ENCODE results near the gene WSCD2. TPM values are rescaled to one million over a fixed set of nuclear protein-coding genes. Genes with fewer than 3 reads are reported as not detected.

The WSCD2 gene
- total RNA-seq, 2 experiments from 2014 or later: not detected

- intact Hi-C loops (cut with micrococcal nuclease; ENCODE audit: unreplicated experiment): no loop called here
- Histone ChIP-seq H3K4me3 (ENCODE audit: low read depth, low read length, poor library complexity, severe bottlenecking) (no peak overlapping the region), H3K27ac (ENCODE audit: low read depth, low read length, poor library complexity, severe bottlenecking) (no peak overlapping the region), H3K9me3 (ENCODE audit: low read length) (no peaks in the 10 kb centered on the region), H3K9me2 (ENCODE audit: insufficient read depth, low read length) (no peaks in the 10 kb centered on the region), H2AFZ (ENCODE audit: low read length) (no peak overlapping the region), H4K20me1 (ENCODE audit: insufficient read depth, low read length) (no peaks in the 10 kb centered on the region), H3K36me3 (ENCODE audit: insufficient read depth, low read length) (no peaks in the 10 kb centered on the region), H3K4me2 (ENCODE audit: low read length) (no peak overlapping the region), H3K4me1 (ENCODE audit: insufficient read depth, low read length, poor library complexity, severe bottlenecking) (no peaks in the 10 kb centered on the region), H3K79me2 (ENCODE audit: insufficient read depth, low read depth, low read length) (no peaks in the 10 kb centered on the region)
- CTCF ChIA-PET (ENCODE audit: unreplicated experiment): no interaction called here
- POLR2A ChIA-PET: no interaction called here
- TF ChIP-seq EZH2phosphoT487 (IDR thresholded peaks at IDR 0.05; ENCODE audit: borderline replicate concordance, low read depth, low read length) (no peak), CTCF (conservative IDR thresholded peaks at IDR 0.05; ENCODE audit: low read length) (no peak)
- DNase-seq (ENCODE audit: low spot score): no peak
- no TSS peak for BruUV-seq (replicated peaks)
Observed at GRCh38 chr12:108146035-108146893, 17.2 kb downstream of the WSCD2 start.

- ChIA-PET POLR2A (no interaction called here), CTCF (ENCODE audit: unreplicated experiment) (no interaction called here)
- TF ChIP-seq CTCF (conservative IDR thresholded peaks at IDR 0.05; ENCODE audit: low read length) (no peak), EZH2phosphoT487 (IDR thresholded peaks at IDR 0.05; ENCODE audit: borderline replicate concordance, low read depth, low read length) (no peak)
- no TSS peak for BruUV-seq (replicated peaks)
- no peaks in the 10 kb centered on the region for H3K9me2 ChIP-seq (ENCODE audit: insufficient read depth, low read length)
- intact Hi-C loops (cut with micrococcal nuclease; ENCODE audit: unreplicated experiment): no loop called here
- DNase-seq (ENCODE audit: low spot score): no peak
- no peak overlapping the region for H2AFZ ChIP-seq (ENCODE audit: low read length)
- no peaks in the 10 kb centered on the region for H3K36me3 ChIP-seq (ENCODE audit: insufficient read depth, low read length)
- H3K27ac ChIP-seq (ENCODE audit: low read depth, low read length, poor library complexity, severe bottlenecking): no peak overlapping the region
- no peak overlapping the region for H3K4me2 ChIP-seq (ENCODE audit: low read length)
- H3K9me3 ChIP-seq (ENCODE audit: low read length): no peaks in the 10 kb centered on the region
- H4K20me1 ChIP-seq (ENCODE audit: insufficient read depth, low read length): no peaks in the 10 kb centered on the region
- H3K4me3 ChIP-seq (ENCODE audit: low read depth, low read length, poor library complexity, severe bottlenecking): no peak overlapping the region
- H3K4me1 ChIP-seq (ENCODE audit: insufficient read depth, low read length, poor library complexity, severe bottlenecking): no peaks in the 10 kb centered on the region
- no peaks in the 10 kb centered on the region for H3K79me2 ChIP-seq (ENCODE audit: insufficient read depth, low read depth, low read length)
Observed at GRCh38 chr12:108147279-108147678, 18.2 kb downstream of the WSCD2 start.

GRCh38 chr12:108148521-108149074 lies 19.5 kb downstream of the WSCD2 start:
- BruUV-seq (replicated peaks): no TSS peak

More at GRCh38 chr12:108148521-108149074, 19.5 kb downstream of the WSCD2 start:
- Histone ChIP-seq H4K20me1 (ENCODE audit: insufficient read depth, low read length) (no peaks in the 10 kb centered on the region), H3K4me1 (ENCODE audit: insufficient read depth, low read length, poor library complexity, severe bottlenecking) (no peaks in the 10 kb centered on the region), H3K27ac (ENCODE audit: low read depth, low read length, poor library complexity, severe bottlenecking) (no peak overlapping the region), H2AFZ (ENCODE audit: low read length) (no peak overlapping the region), H3K79me2 (ENCODE audit: insufficient read depth, low read depth, low read length) (no peaks in the 10 kb centered on the region), H3K4me3 (ENCODE audit: low read depth, low read length, poor library complexity, severe bottlenecking) (no peak overlapping the region), H3K9me2 (ENCODE audit: insufficient read depth, low read length) (no peaks in the 10 kb centered on the region), H3K4me2 (ENCODE audit: low read length) (no peak overlapping the region), H3K9me3 (ENCODE audit: low read length) (no peaks in the 10 kb centered on the region), H3K36me3 (ENCODE audit: insufficient read depth, low read length) (no peaks in the 10 kb centered on the region)
- intact Hi-C loops (cut with micrococcal nuclease; ENCODE audit: unreplicated experiment): no loop called here
- POLR2A ChIA-PET: interaction anchor here (0.5 kb wide), 1 partner anchor 1701 kb away, joined by 3 read pairs; no protein-coding TSS in a partner anchor
- TF ChIP-seq EZH2phosphoT487 (IDR thresholded peaks at IDR 0.05; ENCODE audit: borderline replicate concordance, low read depth, low read length) (no peak), CTCF (conservative IDR thresholded peaks at IDR 0.05; ENCODE audit: low read length) (no peak)
- CTCF ChIA-PET (ENCODE audit: unreplicated experiment): no interaction called here
- no peak for DNase-seq (ENCODE audit: low spot score)
